Lung microvascular endothelial cell (primary cell): ENCODE measurements around the gene HMGCS1. TPM values are rescaled to one million over a fixed set of nuclear protein-coding genes. Genes with fewer than 3 reads are reported as not detected.
"Not testable (repeated sequence)": the region's sequence is repeated elsewhere in the genome, so short reads cannot be mapped to it uniquely, and the experiment has no call there.

Experiments
- DNase-seq, 2 donors: peaks; one replicate each; pipeline versions ENCODE4 v3.0.0 to v3.0.0-alpha.2; 2010; ENCODE audit warnings: low read depth in 2 of 2
- total RNA-seq: library from RNA; depleted of rRNA; stranded (reverse); fragments of >200 nt; gene quantifications from 2 replicates; pipeline ENCODE4 v1.2.1, GENCODE V29; 2014

Gene HMGCS1
- total RNA-seq, 1 donor from 2014 or later, result 52.2 TPM

GRCh38 chr5:43274435-43275114 lies 38.6 kb downstream of the HMGCS1 start:
- DNase-seq, result no peak

DNA sequence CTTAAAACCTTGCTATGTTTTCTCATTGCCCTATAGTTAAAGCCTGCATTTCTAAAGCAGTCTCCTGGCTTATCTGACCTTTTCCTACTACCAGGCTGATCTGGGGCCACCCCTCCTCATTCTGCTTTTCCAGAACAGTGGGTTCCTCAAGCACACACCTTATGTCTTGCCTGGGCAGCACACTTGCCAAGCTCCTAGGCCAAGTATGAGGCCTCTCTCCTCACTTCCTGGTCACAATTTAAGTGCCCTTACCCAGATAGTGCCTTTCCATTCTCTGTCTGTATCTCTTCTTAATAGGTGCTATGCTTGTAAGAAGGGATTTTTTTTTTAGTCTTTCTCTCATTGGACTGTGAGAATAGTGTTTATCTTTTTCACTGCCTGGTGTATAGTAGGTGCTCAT lies 39.7 kb downstream of the HMGCS1 start:
- no peak for DNase-seq

DNA sequence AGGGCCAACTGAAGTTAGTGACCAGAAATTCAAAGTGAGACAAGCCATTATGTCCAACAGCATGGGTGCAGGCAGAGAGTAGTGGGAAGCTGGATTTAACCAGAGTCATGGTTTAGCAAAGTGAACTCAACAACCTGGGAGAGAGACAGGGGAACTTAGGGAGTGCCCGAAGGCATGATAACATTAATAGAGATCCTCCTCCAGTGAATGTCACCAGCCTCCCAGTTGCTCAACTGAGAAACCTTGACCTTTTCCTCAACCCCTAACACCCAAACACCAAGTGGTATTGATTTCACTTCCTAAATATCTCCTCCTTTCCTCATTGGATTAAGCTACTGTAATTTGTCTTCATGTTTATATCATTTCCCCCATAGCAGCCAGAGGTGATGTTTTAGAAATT lies 42.6 kb downstream of the HMGCS1 start:
- DNase-seq, result no peak

DNA sequence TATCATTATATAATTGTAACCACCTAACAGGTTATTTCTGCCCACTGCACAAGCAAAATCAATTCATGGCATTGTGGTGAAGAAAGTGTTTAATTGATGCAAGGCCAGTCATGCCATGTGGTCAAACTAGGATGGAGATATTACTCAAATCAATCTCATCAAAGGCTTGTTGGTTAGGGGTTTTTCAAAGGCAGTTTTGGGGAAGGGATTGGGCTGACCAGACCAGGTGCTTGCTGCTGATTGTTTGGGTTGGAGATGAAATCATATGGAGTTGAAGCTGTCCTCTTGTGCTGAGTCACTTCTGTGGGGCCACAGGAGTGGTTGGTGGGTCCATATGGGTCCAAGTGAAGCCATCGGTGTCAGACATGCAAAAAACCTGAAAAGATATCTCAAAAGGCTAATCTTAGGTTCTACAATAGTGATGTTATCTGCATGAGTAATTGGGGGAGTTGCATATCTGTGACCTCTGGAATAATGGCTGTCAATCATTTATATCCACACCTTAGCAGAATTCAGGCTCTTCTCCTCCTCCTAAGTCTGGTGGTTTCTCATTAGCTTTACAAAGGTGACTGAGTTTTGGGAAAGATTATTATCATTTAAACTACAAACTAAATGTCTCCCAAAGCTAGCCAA lies 44.9 kb downstream of the HMGCS1 start:
- no peak for DNase-seq

GRCh38 chr5:43262269-43262668 lies 50.9 kb downstream of the HMGCS1 start:
- not testable (repeated sequence) for DNase-seq

DNA sequence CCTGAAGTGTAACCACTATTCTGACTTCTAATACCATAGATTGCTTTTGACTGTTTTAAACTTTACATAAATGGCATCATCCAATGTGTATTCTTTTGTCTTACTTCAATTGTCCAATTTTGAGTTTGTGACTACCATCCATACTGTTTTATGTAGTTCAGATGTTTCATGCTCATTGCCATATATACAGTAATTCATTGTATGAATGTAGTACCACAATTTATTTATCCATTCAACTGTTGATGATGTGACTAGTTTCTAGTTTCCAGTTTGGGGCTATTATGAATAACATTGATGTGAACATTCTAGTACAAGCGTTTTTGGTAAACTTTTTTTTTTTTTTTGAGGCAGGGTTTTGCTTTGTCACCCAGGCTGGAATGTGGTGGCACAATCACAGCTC lies 55.1 kb downstream of the HMGCS1 start:
- DNase-seq, result no peak

GRCh38 chr5:43256261-43256966 lies 56.8 kb downstream of the HMGCS1 start:
- DNase-seq, result no peak

DNA sequence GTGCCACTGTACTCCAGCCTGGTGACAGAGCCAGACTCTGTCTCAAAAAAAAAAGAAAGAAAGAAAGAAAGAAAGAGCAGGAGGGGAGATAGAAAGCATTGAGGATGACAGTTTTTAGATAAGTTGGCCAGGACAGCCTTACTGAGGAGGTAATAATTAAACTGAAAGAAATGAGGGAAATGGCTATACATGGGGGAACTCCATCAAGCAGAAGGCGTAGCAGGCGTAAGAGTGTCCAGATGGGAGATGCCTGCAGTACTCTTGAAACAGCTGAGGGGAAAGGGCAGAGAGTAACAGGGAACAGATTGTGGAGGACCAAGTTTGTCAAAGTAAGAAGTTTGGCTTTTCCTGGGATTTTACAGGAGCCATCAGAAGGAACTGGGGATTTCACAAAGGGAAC lies 57.5 kb downstream of the HMGCS1 start:
- no peak for DNase-seq

- no peak for DNase-seq
Measured at GRCh38 chr5:43251754-43252153, 61.5 kb downstream of the HMGCS1 start.

- DNase-seq, result no peak
Measured at GRCh38 chr5:43245724-43246385, 67.4 kb downstream of the HMGCS1 start.

DNA sequence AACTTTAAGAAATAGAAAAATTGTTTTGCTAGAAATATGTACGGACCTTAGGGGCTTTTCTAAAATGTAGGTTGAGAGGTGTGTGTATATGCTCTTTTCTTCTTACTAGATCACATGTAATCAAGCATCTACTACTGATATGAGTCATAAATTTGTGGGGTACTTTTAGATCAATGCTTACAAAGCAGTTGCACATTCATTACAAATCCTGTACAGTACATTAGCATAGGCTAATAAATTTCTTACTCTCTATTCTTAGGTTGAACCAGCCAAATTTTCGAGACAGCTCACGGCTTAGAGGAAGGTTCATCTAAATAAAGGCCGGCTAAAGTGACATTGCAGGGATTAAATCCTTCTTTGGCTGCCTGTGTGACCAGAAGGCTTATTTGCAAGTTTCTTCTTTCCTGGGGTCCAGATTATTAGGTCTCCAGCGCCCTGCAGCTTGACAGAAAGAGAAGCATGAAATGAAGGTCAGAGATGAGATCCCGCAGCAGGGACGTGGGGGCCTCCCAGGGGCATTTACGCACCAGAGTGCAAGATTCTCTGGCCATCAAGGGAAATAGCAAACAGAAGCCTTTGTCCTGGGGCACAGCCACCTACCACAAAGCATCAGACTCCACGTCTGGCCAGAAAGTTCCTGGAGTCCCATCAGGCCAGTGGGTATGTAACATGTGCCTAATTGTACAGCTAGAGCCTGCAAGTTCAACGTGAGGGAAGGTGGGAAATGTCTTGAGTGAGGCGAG lies 68.2 kb downstream of the HMGCS1 start:
- DNase-seq, result no peak

DNA sequence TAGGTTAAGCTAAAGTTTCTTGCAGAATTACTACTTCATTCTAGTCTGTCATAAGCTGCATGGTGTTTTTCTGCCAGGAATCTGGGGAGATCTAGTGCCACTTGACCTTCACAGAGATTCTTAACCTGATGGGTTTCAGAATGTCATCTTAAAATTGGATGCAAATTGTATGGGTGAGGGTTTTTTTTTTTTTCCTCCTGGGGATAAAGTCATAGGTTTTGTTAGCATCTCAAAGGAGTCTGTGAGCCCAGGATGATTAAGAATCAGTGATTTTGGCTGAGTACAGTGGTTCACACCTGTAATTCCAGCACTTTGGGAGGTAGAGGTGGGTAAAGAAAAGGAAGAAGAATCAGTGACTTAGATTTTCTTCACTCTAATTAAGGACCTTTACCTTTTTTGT lies 69.9 kb downstream of the HMGCS1 start:
- DNase-seq, result no peak

DNA sequence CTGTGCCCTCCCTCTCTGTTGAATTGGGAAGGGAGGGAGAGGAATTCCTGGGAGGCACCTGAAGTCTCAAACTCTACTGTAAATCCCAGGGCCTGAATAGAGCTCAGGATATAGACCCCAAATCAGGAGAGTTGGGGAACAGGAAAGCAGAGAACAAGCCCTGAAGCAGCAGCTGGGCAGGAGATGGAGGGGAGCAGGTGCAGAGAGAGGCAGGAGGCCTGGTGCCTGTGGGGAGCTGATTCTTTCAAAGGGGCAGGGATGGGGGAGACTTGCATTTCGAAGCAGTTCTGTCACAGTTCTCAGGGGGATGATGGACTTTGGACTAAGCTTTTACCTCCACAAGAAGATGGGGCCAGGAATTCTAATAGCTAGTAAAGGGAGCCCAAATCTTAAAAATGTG lies 71.0 kb downstream of the HMGCS1 start:
- DNase-seq, result no peak

Other genes starting within 250 kb of the HMGCS1 start
- 14.2 and 23.6 TPM in 2 replicates for gene ZNF131, start 192.5 kb downstream of the HMGCS1 start, total RNA-seq
- under 0.01 TPM in 1 of 2 replicates, not detected in the other for gene NIM1K, start 121.2 kb downstream of the HMGCS1 start, total RNA-seq
- 0.65 and 2.6 TPM in 2 replicates for gene CCL28, start 99.0 kb upstream of the HMGCS1 start, total RNA-seq
- 4.1 and 7.7 TPM in 2 replicates for gene TMEM267, start 170.5 kb upstream of the HMGCS1 start, total RNA-seq
- 1.4 and 2.0 TPM in 2 replicates for gene C5orf34, start 201.7 kb upstream of the HMGCS1 start, total RNA-seq
- gene PAIP1, start 243.7 kb upstream of the HMGCS1 start, total RNA-seq, result 71.3 and 71.8 TPM in 2 replicates